Lung microvascular endothelial cell (primary cell): ENCODE measurements around the gene CNOT10. TPM values are rescaled to one million over a fixed set of nuclear protein-coding genes. Genes with fewer than 3 reads are reported as not detected.

Experiments used
- DNase-seq, 2 donors: peaks; one replicate each; pipeline versions ENCODE4 v3.0.0 to v3.0.0-alpha.2; 2010; ENCODE audit warnings: low read depth in 2 of 2
- total RNA-seq: library from RNA; depleted of rRNA; stranded (reverse); fragments of >200 nt; gene quantifications from 2 replicates; pipeline ENCODE4 v1.2.1, GENCODE V29; 2014

CNOT10 gene
- total RNA-seq, 1 donor from 2014 or later, result 26.2 TPM

DNA sequence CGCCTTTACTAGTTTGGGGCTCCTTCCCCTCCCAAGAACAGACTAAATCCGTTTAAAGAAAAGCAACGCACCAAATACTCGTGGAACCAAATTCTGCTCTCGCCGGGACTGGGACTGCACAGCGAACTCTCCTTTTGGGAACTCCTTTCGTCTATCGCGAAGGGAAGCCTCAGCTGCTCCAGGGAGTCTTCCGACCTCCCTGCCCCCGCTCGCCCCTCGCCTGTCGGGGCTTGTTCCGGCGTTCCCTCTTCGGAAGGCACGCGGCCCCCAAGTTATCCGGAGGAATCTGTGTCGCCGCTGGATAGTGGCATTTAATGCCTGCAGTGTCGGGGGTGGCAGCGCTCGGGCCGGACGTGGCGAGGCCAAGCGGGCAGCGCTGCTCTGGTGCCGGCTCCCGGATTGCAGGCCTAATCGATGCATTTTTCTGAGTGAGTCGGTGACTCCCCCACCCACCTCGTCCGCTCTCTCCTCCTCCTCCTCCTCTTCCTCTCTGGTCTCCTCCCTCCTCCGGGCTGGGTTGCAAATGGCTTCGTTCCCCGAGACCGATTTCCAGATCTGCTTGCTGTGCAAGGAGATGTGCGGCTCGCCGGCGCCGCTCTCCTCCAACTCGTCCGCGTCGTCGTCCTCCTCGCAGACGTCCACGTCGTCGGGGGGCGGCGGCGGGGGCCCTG, 132.7 kb downstream of the CNOT10 start, which contains the start of gene TRIM71:
Gene TRIM71 (plus strand): TSS at position 440 of the 671 bp plus-strand sequence. CDS start 84 bp downstream, at position 524.
- DNase-seq, result peak; percentile 6 to 10

DNA sequence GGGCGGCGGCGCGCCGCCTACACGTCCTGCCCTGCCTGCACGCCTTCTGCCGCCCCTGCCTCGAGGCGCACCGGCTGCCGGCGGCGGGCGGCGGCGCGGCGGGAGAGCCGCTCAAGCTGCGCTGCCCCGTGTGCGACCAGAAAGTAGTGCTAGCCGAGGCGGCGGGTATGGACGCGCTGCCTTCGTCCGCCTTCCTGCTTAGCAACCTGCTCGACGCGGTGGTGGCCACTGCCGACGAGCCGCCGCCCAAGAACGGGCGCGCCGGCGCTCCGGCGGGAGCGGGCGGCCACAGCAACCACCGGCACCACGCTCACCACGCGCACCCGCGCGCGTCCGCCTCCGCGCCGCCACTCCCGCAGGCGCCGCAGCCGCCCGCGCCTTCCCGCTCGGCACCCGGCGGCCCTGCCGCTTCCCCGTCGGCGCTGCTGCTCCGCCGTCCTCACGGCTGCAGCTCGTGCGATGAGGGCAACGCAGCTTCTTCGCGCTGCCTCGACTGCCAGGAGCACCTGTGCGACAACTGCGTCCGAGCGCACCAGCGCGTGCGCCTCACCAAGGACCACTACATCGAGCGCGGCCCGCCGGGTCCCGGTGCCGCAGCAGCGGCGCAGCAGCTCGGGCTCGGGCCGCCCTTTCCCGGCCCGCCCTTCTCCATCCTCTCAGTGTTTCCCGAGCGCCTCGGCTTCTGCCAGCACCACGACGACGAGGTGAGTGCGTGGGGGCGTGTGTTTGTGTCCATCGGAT, 133.4 kb downstream of the CNOT10 start:
- peak; percentile 4 to 11 for DNase-seq

DNA sequence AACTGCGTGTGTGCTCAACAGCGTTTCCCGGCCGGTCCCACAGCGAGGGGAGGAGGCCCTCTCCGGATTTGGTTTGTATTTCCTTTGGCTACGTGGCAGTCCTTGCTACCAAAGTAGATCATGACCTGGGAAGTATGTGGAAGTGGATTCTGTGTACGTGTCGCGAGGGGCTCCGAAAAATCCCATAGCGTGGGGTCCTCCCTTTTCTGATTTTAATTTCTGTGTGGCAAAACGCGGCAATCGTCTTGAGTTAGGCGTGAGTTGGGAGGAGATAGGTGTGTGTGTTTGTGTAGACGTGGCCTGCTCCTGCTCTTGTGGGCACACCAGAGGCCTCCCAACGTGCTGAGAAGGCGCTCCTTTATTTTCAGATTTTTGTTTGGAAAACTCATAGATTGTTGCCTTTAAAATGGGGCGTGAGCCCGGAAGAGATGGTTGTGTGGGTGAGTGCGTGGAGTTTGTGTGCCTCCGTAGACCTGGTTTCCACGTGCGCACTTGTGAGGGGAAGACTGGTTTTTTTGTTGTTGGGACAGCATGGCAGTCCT, 134.1 kb downstream of the CNOT10 start:
- no peak for DNase-seq

DNA sequence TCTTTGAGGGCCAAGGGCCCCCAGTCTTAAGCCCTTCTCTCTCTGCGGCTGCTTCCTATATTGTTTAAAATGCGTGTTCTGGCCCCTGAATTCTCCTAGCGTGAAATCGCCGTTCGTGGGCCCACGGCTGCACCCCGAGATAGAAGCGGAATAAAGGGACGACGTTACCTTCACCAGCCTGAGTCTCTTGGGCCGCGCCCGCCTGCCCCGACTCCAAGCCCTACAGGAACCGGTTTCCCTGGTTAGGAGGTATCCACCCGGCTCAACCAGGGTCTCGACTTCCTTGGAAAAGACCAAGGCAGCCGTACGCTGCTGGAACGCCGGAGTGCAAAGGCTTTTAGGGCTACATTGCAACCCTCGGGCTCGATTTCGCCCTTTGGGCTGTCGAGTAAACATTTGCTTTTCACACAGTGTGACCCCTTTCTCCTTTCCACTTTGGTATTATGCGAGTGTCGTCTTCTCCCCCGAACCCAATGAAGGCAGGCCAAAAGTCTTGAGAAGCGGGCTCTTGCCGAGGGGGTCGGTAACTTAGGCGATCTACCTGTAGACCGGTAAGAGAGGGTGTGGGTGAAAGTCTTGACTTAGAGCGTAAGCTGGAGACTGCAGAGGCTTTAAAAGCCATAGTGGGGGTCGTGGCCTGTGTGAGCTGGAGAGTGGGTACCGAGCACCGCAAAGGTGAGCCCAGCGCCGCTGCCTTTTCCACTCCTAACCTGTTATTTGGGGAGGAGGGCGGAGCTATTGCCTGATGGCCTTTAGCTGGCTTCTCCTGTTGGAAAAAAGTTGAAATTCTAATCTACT, 134.8 kb downstream of the CNOT10 start:
- DNase-seq, result no peak

DNA sequence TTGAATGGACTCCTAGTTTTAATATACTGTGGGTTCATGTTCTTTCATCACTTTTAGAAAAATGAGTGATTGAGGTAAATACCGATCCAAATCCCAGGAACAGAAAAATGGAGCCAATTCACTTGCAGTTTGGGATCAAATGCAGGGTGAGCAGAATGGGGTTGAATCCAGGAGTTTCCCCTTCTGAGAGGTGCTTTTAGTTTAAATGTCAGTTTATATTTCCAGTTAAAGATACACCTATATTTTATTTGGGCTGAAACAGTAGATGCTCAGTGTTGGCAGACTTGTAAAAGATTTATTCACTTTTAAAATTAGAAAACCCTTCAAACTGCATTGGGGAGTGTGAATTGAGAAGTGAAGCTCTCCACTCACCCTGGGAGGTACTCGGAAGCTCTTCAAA, 135.4 kb downstream of the CNOT10 start:
- DNase-seq, result no peak

DNA sequence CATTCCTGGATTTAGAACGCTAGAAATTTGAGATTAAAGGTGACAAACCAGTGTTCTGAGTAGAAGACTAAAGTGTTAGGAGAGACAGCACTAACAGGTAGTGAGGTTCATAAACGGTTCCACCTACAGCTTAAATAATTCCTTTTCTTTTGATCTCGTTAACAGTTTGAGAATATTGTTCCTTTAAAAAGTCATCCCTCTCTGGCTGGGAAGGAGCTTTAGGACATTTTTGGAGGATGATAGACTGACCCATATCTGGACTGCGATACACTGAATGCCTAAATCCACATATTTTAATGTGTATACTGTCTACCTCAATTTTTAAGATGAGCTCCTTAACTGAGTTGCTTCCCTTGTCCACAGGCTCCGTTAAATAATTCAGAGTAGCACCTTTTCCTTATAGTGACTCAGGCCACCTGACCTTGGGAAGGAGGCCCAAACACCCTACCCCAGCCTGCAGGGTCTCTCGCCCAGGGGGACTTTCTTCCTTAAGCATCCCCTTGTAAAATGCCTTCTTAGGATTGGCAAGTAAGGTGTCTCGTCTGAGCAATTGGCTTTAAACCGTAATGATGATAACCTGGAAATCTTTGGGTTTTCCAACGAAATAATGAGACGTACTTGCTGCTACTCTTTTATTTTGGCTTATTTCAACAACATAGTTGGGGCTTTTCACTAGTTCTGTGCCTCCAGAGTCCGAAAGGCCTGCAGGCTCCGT, 136.1 kb downstream of the CNOT10 start:
- no peak for DNase-seq

DNA sequence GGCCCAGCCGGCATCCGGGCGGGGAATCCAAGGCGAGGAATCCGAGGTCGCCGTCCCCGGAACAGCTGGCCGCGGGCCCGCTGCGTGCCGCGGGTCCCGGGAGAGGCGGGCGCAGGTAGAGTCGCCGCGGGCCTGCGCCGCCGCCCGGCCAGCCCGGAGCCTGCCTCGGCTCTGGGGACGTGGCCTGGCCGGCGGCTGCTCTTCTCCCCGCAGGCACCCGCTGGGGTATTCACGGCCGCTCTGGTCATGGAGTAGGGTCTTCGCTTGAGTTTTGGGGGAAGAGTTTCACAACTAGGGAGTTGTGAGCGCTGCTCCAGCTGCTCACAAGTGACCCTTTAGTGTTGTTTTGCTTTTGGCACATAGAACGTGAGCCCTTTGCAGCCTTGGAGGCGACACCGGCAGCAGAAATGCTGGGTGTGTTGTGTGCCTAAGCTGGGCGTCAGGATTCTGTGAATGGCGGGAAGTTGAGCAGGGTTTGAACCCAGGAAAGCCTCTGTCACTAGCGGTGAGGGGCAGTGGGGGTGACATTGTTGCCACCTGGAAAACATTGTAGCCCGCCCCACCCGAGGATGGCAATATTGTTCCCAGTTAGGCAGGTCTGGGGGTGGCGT, 136.8 kb downstream of the CNOT10 start:
- DNase-seq, result no peak

DNA sequence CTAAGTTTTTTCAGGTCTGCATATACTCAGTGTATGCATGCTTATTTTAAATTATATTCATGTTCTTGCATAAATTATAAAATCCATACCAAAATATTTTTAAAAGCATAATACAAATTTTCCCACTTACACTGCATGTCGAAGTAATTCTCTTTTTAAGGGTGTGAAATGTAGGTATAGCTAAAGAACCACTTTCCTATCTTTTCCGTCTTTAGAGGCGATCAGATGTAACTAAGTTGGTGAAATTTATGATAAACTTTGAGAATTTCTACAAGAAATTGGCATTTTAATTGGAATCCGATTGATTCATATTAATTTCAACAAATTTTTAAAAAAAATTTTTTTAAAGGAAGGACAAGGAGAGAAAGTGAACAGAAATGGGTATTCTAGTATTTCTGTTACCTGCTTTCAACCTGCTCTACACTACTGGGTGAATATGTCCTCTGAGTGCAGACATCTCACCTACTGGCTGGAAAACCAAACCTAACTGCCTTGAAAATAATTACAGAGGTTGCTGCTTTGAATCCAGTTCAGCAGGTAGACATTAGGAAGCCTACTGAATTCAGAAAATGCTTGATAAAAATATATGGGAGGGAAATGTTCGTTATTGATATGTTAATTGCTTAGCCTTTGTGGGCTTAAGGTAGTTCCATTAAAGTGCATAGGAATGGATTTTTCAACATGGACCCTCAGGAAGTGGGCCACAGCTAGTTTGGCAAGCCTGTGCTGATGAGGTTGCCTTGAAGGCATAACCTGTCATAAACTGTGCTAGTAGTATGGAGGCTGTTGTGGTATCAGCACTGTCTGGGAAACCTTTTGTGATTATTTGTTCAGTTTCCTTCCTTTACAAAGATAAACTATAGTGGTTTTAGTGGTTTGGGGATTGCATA, 137.9 kb downstream of the CNOT10 start:
- no peak for DNase-seq

Other genes starting within 250 kb of the CNOT10 start
- 75.2 and 92.3 TPM in 2 replicates for gene CMTM6, start 182.3 kb upstream of the CNOT10 start, total RNA-seq
- gene DYNC1LI1, start 114.3 kb upstream of the CNOT10 start, total RNA-seq, result 30.1 and 34.3 TPM in 2 replicates
- not detected in 2 replicates for gene TRIM71, start 132.8 kb downstream of the CNOT10 start, total RNA-seq